SK-N-SH (cell line): Measurements from ENCODE around the gene EIF2B4.
"Not testable (repeated sequence)": the region's sequence is repeated elsewhere in the genome, so short reads cannot be mapped to it uniquely, and the experiment has no call there.

Experiments used
- CTCF ChIP-seq: fragments of 200-600 bp; sonication (generic); IDR thresholded peaks from 2 replicates; pipeline ENCODE4 v1.6.1; 2017; ENCODE audit warnings: antibody characterized with exemption, mild to moderate bottlenecking, moderate library complexity
- GABPA ChIP-seq: IDR thresholded peaks from 2 replicates; pipeline ENCODE4 v1.4.0; 2012; ENCODE audit warnings: low read depth, mild to moderate bottlenecking
- IRF3 ChIP-seq: fragments of 150-350 bp; IDR thresholded peaks from 2 replicates; pipeline ENCODE4 v1.6.1; 2016; ENCODE audit warnings: mild to moderate bottlenecking, low read depth, low read length
- USF1 ChIP-seq: IDR thresholded peaks from 2 replicates; pipeline ENCODE4 v1.4.0; 2012; ENCODE audit warnings: low read depth, borderline replicate concordance

- TF ChIP-seq GABPA, CTCF, USF1, IRF3: not testable (repeated sequence)
These were observed 50.3 kb downstream of the EIF2B4 start for GRCh38 chr2:27319839-27320238.
